HG02798 (cell line): ENCODE results near the gene EXOC4.
"Not testable (repeated sequence)": the region's sequence is repeated elsewhere in the genome, so short reads cannot be mapped to it uniquely, and the experiment has no call there.

Source experiments
- ATAC-seq: cut with Tn5 transposase; IDR thresholded peaks from one replicate; pipeline ENCODE4 v1.9.1; 2021; ENCODE audit warnings: mild to moderate bottlenecking; ENCODE audit not compliant: unreplicated experiment, poor library complexity

The EXOC4 gene

GRCh38 chr7:133978502-133979295 lies 725.8 kb downstream of the EXOC4 start:
- ATAC-seq: no peak

- no peak for ATAC-seq
Measured at GRCh38 chr7:133980804-133981203, 727.9 kb downstream of the EXOC4 start.

GRCh38 chr7:133983685-133984419 lies 731.0 kb downstream of the EXOC4 start:
- ATAC-seq: no peak

GRCh38 chr7:133985300-133985699 lies 732.4 kb downstream of the EXOC4 start:
- ATAC-seq: no peak

DNA sequence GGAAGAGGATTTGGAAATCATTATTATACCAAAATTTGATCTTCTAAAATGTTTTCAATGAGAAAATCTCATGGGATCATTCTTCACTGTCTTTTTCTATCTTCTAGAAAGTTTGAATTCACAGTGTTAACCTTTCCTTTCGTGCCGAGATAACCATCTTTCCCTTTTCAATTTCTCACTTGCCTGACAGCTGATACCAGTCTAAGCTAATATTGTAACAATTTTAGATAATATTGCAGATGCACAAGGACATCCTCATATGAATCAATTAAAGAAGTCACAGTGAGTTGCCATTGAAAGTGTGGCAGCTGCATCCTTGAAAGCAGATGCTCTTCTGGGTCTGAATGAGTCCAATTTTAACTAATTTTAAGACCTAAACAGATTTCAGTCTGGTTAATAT lies 734.7 kb downstream of the EXOC4 start:
- ATAC-seq: no peak

- ATAC-seq: no peak
Measured at GRCh38 chr7:133993547-133993946, 740.7 kb downstream of the EXOC4 start.

GRCh38 chr7:133994100-133994499 lies 741.2 kb downstream of the EXOC4 start:
- not testable (repeated sequence) for ATAC-seq

GRCh38 chr7:133997463-133997862 lies 744.6 kb downstream of the EXOC4 start:
- no peak for ATAC-seq

GRCh38 chr7:133999178-133999577 lies 746.3 kb downstream of the EXOC4 start:
- ATAC-seq: no peak

DNA sequence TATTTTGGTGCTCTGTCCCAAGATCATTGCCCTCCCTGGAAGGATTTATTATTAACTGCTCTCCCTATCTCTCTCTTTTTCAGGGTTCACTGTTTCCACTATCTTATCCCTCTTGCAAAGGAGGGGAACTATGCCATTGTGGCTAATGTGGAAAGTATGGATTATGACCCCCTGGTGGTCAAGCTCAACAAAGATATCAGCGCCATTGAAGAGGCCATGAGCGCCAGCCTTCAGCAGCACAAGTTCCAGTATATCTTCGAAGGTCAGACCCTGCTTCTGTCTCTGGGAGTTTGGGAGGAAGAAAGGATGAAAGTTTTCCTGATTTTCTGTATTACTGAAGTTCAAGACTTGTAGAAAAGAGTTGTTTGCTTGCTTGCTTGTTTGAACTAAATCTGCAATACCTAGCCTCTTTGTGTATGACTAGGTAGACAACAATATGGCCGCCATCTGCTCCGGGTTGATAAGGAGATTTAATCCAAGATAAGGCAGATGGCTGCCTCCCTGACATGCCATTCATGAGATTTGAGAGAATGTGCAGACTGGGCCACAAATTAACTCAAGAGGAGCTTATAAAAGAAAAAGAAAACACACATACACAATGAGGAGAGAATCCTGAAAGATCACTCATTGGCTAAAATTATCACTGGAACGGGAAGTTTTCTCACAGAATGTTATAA lies 752.1 kb downstream of the EXOC4 start:
- ATAC-seq: no peak

- ATAC-seq: no peak
Measured at GRCh38 chr7:134009314-134010110, 756.6 kb downstream of the EXOC4 start.

DNA sequence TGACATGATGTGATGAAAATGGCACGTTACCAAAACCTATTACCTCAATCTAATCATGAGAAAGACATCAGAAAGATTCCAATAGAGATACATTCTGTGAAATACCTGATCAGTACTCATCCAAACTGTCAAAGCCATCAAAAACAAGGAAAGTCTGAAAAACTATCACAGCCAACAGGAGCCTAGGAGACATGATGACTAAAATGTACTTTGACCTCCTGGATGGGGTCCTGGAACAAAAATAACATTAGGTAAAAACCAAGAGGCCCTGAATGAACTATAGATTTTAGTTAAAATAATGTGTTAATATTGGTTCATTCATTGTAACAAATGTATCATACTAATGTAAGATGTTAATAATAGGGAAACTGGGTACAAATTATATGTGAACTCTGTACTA lies 760.4 kb downstream of the EXOC4 start:
- no peak for ATAC-seq

GRCh38 chr7:134014935-134015334 lies 762.1 kb downstream of the EXOC4 start:
- no peak for ATAC-seq

- ATAC-seq: no peak
Measured at GRCh38 chr7:134016223-134016941, 763.5 kb downstream of the EXOC4 start.

GRCh38 chr7:134016942-134017303 lies 764.0 kb downstream of the EXOC4 start:
- ATAC-seq: no peak

DNA sequence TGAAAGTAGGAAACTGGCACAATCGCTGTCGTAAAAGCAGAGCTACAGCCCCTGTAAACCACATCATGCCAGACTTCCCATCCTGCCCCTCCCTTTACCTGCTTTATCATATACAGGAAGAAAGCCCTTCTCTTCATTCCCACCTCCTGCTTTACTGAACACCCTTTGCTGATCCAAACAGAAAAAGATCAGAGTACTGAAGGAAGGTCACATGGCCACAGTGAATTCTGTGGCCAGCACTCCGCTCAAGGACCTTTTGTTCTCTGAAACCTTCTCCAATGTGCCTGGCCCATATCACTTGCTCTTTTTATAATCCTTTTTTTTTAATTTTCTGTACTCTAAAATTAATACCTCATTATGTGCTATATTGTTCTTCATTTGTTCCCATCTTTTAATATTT lies 765.4 kb downstream of the EXOC4 start:
- no peak for ATAC-seq

- ATAC-seq: no peak
Measured at GRCh38 chr7:134019251-134019650, 766.4 kb downstream of the EXOC4 start.

DNA sequence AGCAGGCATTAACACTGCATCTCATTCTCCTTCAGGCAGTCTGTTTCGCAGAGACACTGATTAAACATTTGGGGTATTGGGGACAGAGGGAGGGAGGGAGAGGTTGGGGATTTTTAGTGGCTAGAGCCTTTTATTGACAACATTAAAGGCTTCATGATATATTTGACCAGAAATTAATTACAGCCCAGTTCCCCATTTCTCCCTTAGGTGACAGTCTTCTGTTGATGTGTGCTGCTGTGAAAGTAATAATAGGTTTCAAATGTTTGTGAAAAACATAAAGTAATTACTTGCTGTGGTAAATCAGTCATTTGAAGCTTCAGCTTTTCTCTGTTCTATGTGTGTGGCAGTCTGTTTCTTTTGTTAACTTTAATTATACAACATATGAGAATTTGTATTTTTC lies 769.0 kb downstream of the EXOC4 start:
- ATAC-seq: no peak

DNA sequence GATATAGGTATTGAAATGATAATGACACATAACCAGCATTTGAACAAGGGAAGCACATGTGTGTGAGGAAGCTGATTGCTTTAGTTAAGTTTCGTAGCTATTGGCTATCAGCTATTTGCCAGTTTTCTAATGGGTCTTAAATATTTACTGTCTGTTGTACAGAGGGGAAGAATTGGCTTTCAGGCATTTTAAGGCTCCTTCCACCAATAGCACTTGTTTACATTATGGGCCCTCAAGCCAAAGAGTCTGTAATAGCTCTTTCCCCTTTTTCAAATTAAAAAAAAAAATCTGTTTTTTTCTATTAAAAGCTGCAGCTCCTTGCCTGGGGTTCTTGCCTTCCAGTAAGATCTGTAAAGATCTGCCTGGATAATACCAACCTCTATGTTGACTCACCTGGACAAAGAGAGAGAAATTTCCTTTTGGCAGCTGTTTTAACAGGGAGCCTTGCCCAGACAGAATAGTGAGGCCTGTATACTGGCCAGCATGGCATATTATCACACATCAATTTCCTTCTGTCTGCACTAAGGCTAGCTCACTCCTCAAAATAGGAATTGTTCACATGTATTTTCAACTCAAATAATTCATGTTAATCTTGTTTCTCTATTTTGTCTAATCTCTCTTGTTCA lies 769.5 kb downstream of the EXOC4 start:
- ATAC-seq: no peak
